ENCODE results near the gene SMG1.
A peak's percentile ranks its signal among the peaks of the same experiment; 100 is the strongest.
"Not testable (repeated sequence)": the region's sequence is repeated elsewhere in the genome, so short reads cannot be mapped to it uniquely, and the experiment has no call there.

Gene SMG1

DNA sequence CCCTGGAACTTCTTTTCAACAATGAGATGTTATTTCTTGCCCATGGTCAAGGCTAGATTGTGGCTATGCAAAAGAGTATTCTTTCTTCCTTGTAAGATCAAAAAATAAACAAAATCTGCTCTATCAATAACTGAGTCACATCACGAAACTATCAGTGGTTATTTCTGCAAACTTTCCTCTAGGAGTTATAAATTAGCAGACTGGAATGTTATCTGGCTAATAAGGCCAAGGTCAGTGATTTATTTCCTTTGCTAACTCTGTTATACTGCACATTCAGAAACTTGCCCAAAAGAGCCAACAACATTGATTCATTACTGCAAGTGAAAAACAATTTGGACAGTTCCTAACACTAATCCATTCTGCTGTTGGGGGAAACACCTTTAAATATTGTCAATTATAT is 129.8 kb downstream of the SMG1 start:
- DNase-seq, result no peak

DNA sequence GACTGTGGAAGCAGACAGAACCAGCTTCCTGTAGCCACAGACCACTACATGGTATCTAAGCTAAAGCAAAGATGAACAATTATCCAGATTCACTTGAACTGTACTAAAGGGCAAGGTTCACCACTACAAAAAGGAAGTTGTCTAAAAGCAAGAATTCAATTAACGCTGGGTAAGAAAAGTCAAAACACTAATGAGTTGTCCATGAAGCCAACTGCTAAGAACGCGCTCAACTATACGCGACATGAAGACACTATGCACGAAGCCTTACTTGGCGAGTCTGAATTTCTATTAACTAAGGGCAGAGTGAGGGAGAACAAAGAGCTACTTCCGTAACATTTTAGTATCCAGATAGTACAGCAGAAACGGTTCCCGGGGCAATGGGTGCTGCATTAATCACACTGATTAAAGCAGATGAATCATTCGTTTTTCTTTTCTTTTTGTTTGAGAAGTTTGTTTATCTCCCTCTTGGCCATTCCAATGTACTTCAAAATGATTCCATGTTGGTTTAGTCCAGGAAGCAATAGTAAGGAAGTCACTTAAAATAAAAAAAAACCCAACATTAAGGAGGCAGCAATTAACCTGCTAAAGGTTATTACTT is 133.3 kb downstream of the SMG1 start:
- no peak for DNase-seq

DNA sequence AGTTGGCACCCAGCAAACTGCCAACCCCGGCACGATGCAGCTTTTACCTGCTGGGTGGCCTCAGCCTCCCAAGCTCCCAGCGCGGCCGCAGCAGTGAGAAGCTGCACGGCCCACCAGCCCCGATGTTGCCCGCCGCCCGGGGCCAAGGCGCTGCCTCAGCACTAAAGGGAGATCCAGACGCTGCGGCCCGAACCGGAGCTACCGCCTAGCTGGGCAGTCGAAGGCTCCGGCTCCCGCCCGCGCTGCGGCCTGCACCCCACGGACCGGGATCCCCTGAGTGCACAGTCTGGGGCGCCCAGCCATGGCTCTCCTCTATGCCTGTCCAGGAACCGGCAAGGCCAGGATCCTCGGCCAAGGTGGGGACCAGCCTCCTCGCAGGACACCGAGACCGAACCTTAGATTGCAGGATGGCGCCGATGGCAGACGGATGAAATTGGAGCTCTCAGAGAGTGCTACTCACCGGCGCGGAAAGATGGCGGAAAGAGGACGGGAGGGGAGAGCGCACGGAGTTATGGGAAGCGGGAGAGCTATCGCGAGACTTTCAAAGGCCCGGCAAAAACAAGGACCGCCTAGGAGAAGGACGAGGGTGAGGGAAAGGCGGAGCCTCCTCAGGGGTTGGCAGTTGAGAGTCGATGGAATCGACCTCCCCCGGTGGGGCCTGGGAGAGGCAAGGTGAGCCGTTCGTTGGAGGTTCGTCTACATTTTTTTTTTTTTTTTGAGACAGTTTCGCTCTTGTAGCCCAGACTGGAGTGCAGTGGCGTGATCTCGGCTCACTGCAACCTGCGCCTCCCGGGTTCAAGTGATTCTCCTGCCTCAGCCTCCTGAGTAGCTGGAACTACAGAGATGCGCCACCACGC is 136.1 kb downstream of the SMG1 start, which contains the start of gene RPS15A:
RPS15A (minus strand) TSS at position 485 of the 857 bp plus-strand sequence. CDS start 1,221 bp downstream, outside the sequence.
- peak; percentile 92 for DNase-seq

DNA sequence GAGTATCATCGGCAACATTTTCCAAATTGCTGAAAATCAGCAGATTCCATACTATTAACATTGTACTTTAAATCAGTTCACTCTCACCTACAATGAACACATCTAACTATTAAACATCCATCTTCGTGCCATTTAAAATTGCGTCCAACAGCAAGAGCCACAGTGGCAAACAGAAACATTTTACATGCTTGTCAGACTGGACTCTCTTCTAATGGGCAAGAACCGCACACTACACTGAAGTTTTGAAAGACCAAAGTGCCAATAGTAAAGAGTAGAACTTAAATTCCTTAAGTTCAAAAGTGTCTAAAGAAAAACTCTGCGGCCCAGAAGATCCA is 136.7 kb downstream of the SMG1 start:
- DNase-seq, result no peak

GRCh38 chr16:18788828-18789514 is 137.2 kb downstream of the SMG1 start:
- no peak for DNase-seq

DNA sequence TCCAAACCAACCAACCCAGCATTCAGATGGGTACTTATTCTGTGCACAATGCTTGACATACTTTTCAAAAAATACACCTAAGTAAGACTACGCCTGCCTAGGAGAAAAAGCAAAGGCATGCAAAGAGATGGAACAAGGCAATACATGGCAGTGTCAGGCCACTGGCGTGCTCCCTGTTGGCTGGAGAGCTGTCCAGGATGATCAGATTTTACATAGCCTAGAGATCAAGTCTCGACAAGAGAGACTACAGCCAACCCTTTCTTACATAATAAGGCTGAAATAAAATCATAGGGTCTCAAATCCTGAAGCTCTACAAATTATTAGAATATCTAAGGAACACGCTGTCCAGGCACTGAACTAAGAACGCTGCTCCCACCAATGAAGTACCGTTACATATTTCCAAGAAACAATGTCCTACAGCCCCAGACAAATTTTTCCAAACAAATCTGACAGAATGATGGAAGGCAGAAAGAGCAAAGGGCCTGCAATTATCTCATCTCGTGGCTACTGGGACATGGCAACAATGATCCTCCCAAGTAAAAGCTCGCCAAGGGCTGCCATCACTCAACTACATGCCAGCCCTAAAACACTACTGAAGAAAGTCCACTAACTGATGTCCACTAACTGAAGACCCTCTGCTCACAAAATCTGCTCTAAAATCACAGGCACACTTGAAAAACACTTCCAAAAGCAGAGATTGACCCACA is 141.1 kb downstream of the SMG1 start:
- DNase-seq, result no peak

DNA sequence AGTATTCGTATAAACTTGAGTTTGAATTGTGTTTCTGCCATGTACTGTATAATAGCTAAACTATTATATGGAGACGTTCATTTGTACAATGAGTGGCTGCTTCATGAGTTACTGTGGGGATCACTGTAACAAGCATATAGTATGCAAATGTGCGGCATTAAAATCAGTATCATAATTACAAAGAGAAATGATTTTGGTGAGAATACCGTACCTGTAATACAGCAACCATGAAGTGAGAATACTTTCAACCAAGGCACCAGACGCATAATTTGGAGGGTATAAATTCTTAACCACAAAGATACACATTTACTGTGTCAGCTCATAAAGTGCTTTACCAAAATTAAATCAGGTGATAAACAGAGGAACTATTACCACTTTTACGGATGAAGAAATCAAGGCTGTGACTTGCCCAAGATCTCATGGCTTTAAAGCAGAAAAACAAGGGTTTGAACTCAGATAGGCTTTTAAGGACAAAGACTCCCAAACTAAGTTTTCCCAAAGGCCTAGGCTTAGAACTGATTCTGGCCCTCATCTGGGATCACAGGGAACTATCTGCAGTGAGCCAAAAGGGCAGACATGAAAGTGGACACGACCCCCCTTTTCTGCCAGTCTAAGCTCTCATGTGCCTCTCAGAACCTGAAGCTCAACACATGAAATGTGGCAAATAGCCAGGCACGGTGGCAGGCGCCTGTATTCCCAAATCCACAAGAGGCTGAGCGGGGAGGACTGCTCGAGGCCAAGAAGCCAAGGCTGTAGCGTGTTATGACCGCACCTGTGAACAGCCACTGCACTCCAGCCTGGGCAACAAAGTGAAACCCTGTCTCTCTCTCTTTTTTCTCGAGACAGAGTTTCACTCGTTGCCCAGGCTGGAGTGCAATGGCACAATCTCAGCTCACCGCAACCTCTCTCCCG is 142.5 kb downstream of the SMG1 start:
- no peak for DNase-seq

- no peak for DNase-seq
Measured at GRCh38 chr16:18782697-18783429, 143.3 kb downstream of the SMG1 start.

DNA sequence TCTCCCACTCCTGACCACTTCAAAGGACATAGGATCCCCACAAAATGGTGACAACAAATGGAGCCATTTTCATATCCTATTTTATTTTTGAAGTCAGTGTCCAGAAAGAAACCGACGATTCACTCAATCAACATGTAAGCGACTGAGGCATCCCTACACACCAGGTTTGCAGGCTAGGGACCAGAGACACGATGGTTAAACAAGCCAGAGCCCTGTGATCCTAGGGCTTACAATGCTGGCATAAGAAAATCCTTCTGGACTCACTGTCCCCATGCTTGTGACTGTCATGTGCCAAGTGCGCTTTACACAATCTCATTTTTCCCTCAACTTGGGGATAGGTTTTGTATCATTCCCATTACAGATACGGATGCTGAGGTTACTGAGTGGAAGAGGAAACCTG is 145.0 kb downstream of the SMG1 start:
- not testable (repeated sequence) for DNase-seq

DNA sequence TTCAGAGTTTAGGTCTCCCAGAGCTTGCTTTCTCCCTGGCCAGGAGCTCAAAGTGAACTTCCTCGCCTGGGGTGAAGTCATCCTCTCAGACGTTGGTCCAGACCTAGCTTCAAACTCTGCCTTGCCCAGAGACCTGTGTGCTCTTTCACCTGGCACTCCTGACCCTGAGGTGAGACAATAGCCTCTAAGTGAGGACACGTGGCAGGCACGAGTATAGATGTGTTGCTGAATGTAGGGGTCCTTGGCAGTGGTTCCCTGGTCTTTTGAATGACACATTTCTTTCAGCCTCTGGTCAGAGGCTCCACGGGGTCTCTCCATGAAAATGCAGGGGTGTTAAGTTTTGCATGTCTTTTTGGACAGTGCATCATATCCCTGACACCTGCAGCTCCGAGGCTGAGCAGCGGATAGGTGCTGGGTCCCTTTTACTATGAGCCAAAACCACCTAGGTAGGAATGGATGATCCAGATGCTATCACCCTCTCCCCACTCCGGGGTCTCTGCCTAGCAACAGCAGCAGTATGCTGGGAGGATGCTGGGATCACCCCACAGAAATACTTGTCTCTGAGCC is 145.7 kb downstream of the SMG1 start:
- not testable (repeated sequence) for DNase-seq

- DNase-seq, result not testable (repeated sequence)
Measured at GRCh38 chr16:18777664-18778063, 148.5 kb downstream of the SMG1 start.

- not testable (repeated sequence) for DNase-seq
Measured at GRCh38 chr16:18776334-18776733, 149.9 kb downstream of the SMG1 start.

DNA sequence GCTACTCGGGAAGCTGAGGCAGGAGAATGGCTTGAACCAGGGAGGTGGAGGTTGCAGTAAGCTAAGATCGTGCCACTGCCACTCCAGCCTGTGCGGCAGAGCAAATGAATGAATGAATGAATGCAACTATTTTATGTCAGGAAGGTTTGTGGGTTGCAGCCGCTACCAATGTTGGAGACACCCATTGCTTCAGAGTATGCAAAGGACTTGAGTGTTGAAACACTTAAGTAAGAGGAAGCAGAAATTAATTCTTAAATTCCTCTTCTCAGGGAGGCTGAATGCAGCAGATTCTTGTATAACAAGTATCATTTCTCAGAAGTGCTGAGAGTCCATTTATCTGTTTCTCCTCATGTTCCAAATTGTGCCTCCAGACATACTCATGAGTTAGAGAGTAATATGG is 151.6 kb downstream of the SMG1 start:
- DNase-seq, result not testable (repeated sequence)

DNA sequence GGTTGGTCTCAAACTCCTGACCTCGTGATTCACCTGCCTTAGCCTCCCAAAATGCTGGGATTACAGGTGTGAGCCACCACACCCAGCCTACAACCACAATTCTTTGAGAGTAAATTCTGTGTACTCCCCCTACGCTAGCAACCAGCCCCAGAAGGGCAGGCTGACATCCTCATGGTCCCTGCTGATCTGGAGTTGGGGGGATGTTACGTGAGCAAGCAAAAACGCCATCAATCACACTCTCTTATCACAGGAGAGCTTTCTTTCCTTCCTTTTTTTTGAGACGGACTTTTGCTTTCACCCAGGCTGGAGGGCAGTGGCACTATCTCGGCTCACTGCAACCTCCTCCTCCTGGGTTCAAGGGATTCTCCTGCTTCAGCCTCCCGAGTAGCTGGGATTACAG is 154.0 kb downstream of the SMG1 start:
- not testable (repeated sequence) for DNase-seq

GRCh38 chr16:18770336-18770962 is 155.8 kb downstream of the SMG1 start:
- not testable (repeated sequence) for DNase-seq

DNA sequence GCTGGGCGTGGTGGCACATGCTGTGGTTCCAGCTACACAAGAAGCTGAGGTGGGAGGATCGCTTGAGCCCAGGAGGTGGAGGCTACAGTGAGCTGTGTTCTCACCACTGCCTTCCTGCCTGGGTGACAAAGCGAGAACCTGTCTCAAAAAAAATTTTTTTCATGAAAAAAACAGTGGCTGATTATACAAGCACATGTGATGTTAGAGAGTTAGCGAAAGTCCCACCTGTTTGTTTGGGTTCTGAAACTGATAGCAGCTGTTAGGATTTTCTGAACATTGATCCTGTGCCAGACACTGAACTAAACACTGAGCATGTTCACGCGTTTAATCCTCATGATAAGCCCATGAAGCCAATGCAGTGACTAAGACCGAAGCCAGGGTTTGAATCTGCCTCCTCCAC is 159.0 kb downstream of the SMG1 start:
- not testable (repeated sequence) for DNase-seq

GRCh38 chr16:18762713-18763112 is 163.5 kb downstream of the SMG1 start:
- DNase-seq, result not testable (repeated sequence)

GRCh38 chr16:18759598-18760520 is 166.3 kb downstream of the SMG1 start:
- not testable (repeated sequence) for DNase-seq

DNA sequence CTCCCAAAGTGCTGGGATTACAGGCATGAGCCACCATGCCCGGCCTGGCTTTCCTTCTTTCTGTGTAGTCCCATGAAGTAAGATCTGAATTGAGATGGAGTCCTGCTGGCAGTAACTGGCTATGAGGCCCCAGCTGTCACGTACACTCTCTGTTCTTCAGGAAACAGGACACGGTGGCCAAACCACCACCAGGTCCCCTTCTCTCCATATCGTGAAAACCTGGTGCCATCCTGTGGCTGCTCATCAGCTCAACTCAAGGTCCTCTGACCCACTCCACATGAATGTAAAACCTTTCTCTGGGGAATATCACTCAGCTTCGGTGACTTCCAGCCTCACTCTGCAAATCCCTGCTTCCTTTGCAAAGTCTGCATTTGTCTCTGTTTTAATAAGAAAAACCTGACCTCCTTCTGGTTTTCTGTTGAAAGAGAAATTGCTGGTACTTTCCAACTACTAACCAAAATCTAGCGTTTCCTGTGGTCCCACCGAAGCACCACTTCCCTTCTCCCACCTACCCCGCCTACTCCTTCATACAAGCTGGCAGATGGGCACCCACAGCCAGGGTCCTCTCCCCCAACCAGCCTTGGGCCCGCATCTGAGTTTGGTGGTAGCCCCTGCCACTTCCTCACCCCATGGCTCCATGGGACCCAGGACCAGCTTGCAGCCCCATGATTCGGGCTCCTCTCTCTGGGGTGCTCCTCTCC is 168.1 kb downstream of the SMG1 start:
- DNase-seq, result not testable (repeated sequence)

Measured in DMS 273 treated with DMSO at 0.1 percent for 48 hours (cell line).